CD14-positive monocyte (primary cell): ENCODE data around the gene FBXL16. TPM values are rescaled to one million over a fixed set of nuclear protein-coding genes. Genes with fewer than 3 reads are reported as not detected.

Experiments used
- DNase-seq, 3 donors: peaks; one replicate each; pipeline ENCODE4 v3.0.0-alpha.2; 2011 to 2022
- H2AFZ ChIP-seq: 2 replicates; pipeline ENCODE4 v1.6.0; 2012; ENCODE audit warnings: mild to moderate bottlenecking, low read depth, low read length, inconsistent platforms; ENCODE audit not compliant: insufficient read depth, poor library complexity, severe bottlenecking
- H3K27ac ChIP-seq, 2 donors: 1 replicate in 1 of 2; 2 replicates in 1 of 2; pipeline ENCODE4 v1.5.1; 2012 to 2013; ENCODE audit warnings: low read length in 2 of 2, control low read depth in 1 of 2, inconsistent platforms in 1 of 2, low read depth in 1 of 2, mild to moderate bottlenecking in 1 of 2
- H3K27me3 ChIP-seq, 2 donors: one replicate each; pipeline versions ENCODE4 v1.6.0 to v1.6.1; 2011 to 2013; ENCODE audit warnings: low read length in 2 of 2; ENCODE audit not compliant: control insufficient read depth in 2 of 2, insufficient read depth in 2 of 2
- H3K36me3 ChIP-seq, 2 donors: replicated peaks in 1 of 2; 1 replicate in 1 of 2; 2 replicates in 1 of 2; pipeline versions ENCODE4 v1.5.1 to v1.6.1; 2012 to 2013; ENCODE audit warnings: low read length in 2 of 2, control low read depth in 1 of 2, inconsistent platforms in 1 of 2, mild to moderate bottlenecking in 1 of 2; ENCODE audit not compliant: insufficient read depth in 2 of 2, control insufficient read depth in 1 of 2
- H3K4me1 ChIP-seq, 2 donors: 1 replicate in 1 of 2; 2 replicates in 1 of 2; pipeline versions ENCODE4 v1.5.1 to v1.6.1; 2012 to 2013; ENCODE audit warnings: low read length in 2 of 2, control low read depth in 1 of 2, inconsistent platforms in 1 of 2, mild to moderate bottlenecking in 1 of 2, moderate library complexity in 1 of 2; ENCODE audit not compliant: insufficient read depth in 2 of 2, control insufficient read depth in 1 of 2
- H3K4me2 ChIP-seq: replicated peaks from 2 replicates; pipeline ENCODE3; 2012; ENCODE audit warnings: low read length, moderate library complexity, mild to moderate bottlenecking; ENCODE audit not compliant: poor library complexity, severe bottlenecking; ENCODE audit errors: extremely low read depth
- H3K4me3 ChIP-seq, 3 experiments: fragments of 200-600 bp in 1 of 3; sonication (generic) in 1 of 3; replicated peaks in 1 of 3; 1 replicate in 2 of 3; 2 replicates in 1 of 3; pipeline ENCODE4 v1.5.1; 2011 to 2013; ENCODE audit warnings: low read length in 3 of 3, mild to moderate bottlenecking in 3 of 3, control low read depth in 2 of 3, low read depth in 2 of 3, inconsistent platforms in 1 of 3, moderate library complexity in 1 of 3
- H3K79me2 ChIP-seq: 2 replicates; pipeline ENCODE4 v1.6.0; 2012; ENCODE audit warnings: mild to moderate bottlenecking, control low read depth, inconsistent platforms, low read length, moderate library complexity; ENCODE audit not compliant: insufficient read depth
- H3K9ac ChIP-seq: 2 replicates; pipeline ENCODE4 v1.6.0; 2017; ENCODE audit warnings: low read length, mild to moderate bottlenecking; ENCODE audit not compliant: insufficient read depth, poor library complexity, severe bottlenecking
- H3K9me3 ChIP-seq, 2 donors: replicated peaks in 1 of 2; 1 replicate in 1 of 2; 2 replicates in 1 of 2; pipeline versions ENCODE4 v1.5.1 to v1.6.1; 2012 to 2013; ENCODE audit warnings: low read length in 2 of 2, control low read depth in 1 of 2; ENCODE audit not compliant: control insufficient read depth in 1 of 2, insufficient read depth in 1 of 2
- H4K20me1 ChIP-seq: 2 replicates; pipeline ENCODE4 v1.6.0; 2012; ENCODE audit warnings: mild to moderate bottlenecking, low read length, control low read depth, moderate library complexity; ENCODE audit not compliant: insufficient read depth
- H3K27ac Mint-ChIP-seq, 7 donors: one replicate each; pipeline ENCODE4 v1.8.0; 2020; ENCODE audit warnings: mild to moderate bottlenecking in 7 of 7, mixed read lengths in 7 of 7, moderate library complexity in 6 of 7, inconsistent platforms in 2 of 7
- H3K27me3 Mint-ChIP-seq, 3 donors: one replicate each; pipeline ENCODE4 v1.8.0; 2021 to 2022; ENCODE audit warnings: low read depth in 3 of 3, mild to moderate bottlenecking in 3 of 3, mixed read lengths in 3 of 3, moderate library complexity in 3 of 3, inconsistent platforms in 1 of 3
- H3K36me3 Mint-ChIP-seq, 2 donors: one replicate each; pipeline ENCODE4 v1.8.0; 2020; ENCODE audit warnings: mixed read lengths in 2 of 2, inconsistent platforms in 1 of 2, mild to moderate bottlenecking in 1 of 2
- H3K4me1 Mint-ChIP-seq: one replicate; pipeline ENCODE4 v1.8.0; 2020; ENCODE audit warnings: mild to moderate bottlenecking, mixed read lengths
- H3K4me3 Mint-ChIP-seq, 2 donors: one replicate each; pipeline ENCODE4 v1.8.0; 2020; ENCODE audit warnings: mild to moderate bottlenecking in 2 of 2, mixed read lengths in 2 of 2, moderate library complexity in 1 of 2
- H3K9me3 Mint-ChIP-seq, 7 donors: one replicate each; pipeline ENCODE4 v1.8.0; 2020 to 2022; ENCODE audit warnings: mixed read lengths in 7 of 7, mild to moderate bottlenecking in 6 of 7, moderate library complexity in 6 of 7, inconsistent platforms in 2 of 7
- WGBS: methylation state at CpG from one replicate; pipeline ENCODE4 v1.1.5; 2013; ENCODE audit warnings: missing lambda C conversion rate; ENCODE audit not compliant: insufficient coverage; 5-methylcytosine and 5-hydroxymethylcytosine counted together
- intact Hi-C, 2 donors: fragments of 100-400 bp; cut with micrococcal nuclease; formaldehyde crosslinking; loops; one replicate each; pipeline versions ENCODE4 v1.15.0 to v1.15.1; 2023
- polyA plus RNA-seq, 3 donors: library from polyadenylated mRNA; depleted of rRNA in 1 of 3; unstranded in 2 of 3; stranded (reverse) in 1 of 3; fragments of 300-500 nt in 2 of 3; fragments of >200 nt in 1 of 3; fragmentation: Illumina TruSeq in 2 of 3; gene quantifications; 1 replicate in 2 of 3; 2 replicates in 1 of 3; pipeline ENCODE4 v1.2.3, GENCODE V29; 2012 to 2021
- TF ChIP-seq, protein P1 (sequence below): fragments of 200-600 bp; IDR thresholded peaks from one replicate; pipeline ENCODE4 v1.8.0; 2022; ENCODE audit warnings: antibody characterized with exemption, mild to moderate bottlenecking

The FBXL16 gene
- polyA plus RNA-seq, 3 donors = 0.28 to 1.0 (median 0.49) TPM

DNA sequence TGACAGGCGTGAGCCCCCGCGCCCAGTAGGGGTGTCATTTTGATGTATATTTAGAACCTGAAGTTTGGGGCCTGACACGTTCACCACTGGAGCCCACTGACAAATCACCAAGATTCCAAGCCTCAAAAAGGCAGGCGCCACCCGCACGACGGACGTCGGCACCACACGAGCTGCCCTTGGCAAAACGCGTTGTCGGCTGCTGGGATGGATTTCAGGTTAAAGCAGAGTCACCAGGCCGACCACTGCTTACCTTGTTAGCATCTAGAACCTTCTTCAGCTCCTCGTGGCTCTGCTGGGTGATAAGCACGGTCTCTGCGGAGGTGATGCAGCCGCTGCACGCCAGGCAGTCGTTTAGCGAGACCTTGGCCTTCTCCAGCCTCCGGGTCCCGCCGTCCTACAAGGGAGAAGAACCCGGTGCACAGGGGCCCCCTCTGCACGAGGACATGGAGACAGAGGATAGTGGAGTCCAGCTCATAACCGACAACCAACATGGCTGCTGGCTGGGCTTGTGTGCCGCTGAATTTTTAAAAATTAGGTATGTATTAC is 31.4 kb upstream of the FBXL16 start:
- Histone ChIP-seq H3K36me3 (peaks cover 58 to 63% of the 10 kb centered on the region in 2 donors), H3K9me3 (no peaks in the 10 kb centered on the region), H3K4me1 (peaks cover 14 to 17% of the 10 kb centered on the region in 2 donors), H3K79me2 (peaks cover 12% of the 10 kb centered on the region), H3K9ac (no peak overlapping the region), H3K27me3 (no peaks in the 10 kb centered on the region), H3K4me2 (no peak overlapping the region), H3K27ac (no peak overlapping the region), H2AFZ (no peak overlapping the region), H3K4me3 (no peak overlapping the region), H4K20me1 (peaks cover 5% of the 10 kb centered on the region)
- 96% methylated on average over 26 of the region's 29 CpGs for WGBS
- intact Hi-C loops = no loop called here
- peaks cover 55 to 75% of the 10 kb centered on the region in 2 donors for H3K36me3 Mint-ChIP-seq
- no peaks in the 10 kb centered on the region for H3K9me3 Mint-ChIP-seq
- no peak for DNase-seq
- TF ChIP-seq, protein P1, sequence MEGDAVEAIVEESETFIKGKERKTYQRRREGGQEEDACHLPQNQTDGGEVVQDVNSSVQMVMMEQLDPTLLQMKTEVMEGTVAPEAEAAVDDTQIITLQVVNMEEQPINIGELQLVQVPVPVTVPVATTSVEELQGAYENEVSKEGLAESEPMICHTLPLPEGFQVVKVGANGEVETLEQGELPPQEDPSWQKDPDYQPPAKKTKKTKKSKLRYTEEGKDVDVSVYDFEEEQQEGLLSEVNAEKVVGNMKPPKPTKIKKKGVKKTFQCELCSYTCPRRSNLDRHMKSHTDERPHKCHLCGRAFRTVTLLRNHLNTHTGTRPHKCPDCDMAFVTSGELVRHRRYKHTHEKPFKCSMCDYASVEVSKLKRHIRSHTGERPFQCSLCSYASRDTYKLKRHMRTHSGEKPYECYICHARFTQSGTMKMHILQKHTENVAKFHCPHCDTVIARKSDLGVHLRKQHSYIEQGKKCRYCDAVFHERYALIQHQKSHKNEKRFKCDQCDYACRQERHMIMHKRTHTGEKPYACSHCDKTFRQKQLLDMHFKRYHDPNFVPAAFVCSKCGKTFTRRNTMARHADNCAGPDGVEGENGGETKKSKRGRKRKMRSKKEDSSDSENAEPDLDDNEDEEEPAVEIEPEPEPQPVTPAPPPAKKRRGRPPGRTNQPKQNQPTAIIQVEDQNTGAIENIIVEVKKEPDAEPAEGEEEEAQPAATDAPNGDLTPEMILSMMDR = no peak
- no peak overlapping the region for H3K4me3 Mint-ChIP-seq
- peaks cover 0 to 3% (median 0%) of the 10 kb centered on the region in 3 donors for H3K27me3 Mint-ChIP-seq
- no peak overlapping the region for H3K27ac Mint-ChIP-seq
- peaks cover 16% of the 10 kb centered on the region for H3K4me1 Mint-ChIP-seq

DNA sequence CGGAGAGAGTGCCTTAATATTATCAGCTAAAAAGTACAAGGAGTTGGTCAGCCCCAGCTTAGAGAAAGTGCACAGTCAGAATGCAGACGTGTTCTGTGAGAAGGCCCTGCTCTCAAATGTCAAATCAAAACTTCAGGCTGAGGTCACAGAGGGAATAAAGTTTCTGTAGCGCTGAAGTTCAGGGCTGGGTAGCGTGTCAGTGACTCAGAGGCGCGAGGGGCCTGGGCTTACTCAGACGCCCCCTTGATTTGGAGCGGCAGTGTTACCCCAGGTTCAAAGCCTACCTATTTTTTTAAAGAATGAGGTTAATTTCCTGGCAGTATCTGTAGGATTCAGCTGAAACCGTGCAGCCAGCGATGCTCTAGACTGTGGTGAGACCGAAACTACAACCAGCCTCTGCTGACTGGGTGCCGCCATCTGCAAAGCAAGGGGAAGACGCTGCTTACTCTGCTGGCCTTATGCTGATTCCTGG is 30.4 kb upstream of the FBXL16 start:
- H3K9me3 ChIP-seq = no peaks in the 10 kb centered on the region
- 94% methylated on average over 8 of the region's 13 CpGs for WGBS
- no peak overlapping the region for H3K27ac ChIP-seq
- no peaks in the 10 kb centered on the region for H3K27me3 ChIP-seq
- H3K36me3 Mint-ChIP-seq = peaks cover 56 to 80% of the 10 kb centered on the region in 2 donors
- TF ChIP-seq, protein P1 = no peak
- H4K20me1 ChIP-seq = peaks cover 5% of the 10 kb centered on the region
- H2AFZ ChIP-seq = no peak overlapping the region
- intact Hi-C loops = no loop called here
- H3K9ac ChIP-seq = no peak overlapping the region
- peaks cover 9 to 12% of the 10 kb centered on the region in 2 donors for H3K4me1 ChIP-seq
- H3K36me3 ChIP-seq = peaks cover 60 to 73% of the 10 kb centered on the region in 2 donors
- H3K27me3 Mint-ChIP-seq = peaks cover 0 to 3% (median 0%) of the 10 kb centered on the region in 3 donors
- H3K27ac Mint-ChIP-seq = no peak overlapping the region
- H3K4me2 ChIP-seq = no peak overlapping the region
- peaks cover 12% of the 10 kb centered on the region for H3K79me2 ChIP-seq
- peaks cover 12% of the 10 kb centered on the region for H3K4me1 Mint-ChIP-seq
- no peak overlapping the region for H3K4me3 ChIP-seq
- no peaks in the 10 kb centered on the region for H3K9me3 Mint-ChIP-seq
- H3K4me3 Mint-ChIP-seq = no peak overlapping the region
- DNase-seq = no peak
